Left forelimb (tissue), 1 donor: ENCODE results near the gene HNMT.
"Not testable (repeated sequence)": the region's sequence is repeated elsewhere in the genome, so short reads cannot be mapped to it uniquely, and the experiment has no call there.

Experiments
- DNase-seq: peaks from one replicate; pipeline ENCODE4 v3.0.0-alpha.2; 2018; ENCODE audit warnings: low spot score

Gene HNMT

DNA sequence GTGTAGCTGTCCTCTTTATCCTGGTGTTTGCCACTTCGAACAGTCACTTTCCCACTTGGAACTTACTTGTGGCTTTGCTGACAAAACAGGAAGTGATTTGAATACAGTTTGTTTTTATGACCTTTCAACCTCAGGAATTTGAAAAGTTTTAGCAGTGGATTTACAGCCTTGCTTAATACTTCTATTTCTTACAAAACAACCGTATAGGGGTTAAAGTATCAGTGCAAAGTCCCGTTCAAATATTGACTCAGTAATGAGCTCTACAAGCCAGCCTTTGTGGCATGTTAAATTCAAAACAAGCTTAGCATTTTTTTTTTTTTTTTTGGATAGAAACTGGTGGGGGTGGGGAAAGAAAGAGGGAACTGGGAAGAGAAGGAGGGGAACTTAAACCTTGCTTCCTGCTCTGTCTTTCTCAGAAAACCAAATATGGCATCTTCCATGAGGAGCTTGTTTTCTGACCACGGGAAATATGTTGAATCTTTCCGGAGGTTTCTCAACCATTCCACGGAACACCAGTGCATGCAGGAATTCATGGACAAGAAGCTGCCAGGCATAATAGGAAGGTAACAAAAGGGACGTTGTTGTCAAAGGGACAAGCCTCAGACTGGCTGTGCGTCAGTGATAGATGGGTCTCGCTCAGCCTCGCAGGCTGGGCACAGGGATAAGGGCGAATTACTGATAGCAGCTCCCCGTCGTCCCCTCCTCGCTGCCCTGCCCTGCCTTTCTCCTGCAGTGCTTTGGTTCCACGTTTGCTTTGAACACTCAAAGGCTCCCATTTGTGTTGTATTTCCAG is at the start of gene HNMT:
HNMT (plus strand) TSS at position 408 of the 793 bp plus-strand sequence; CDS start at position 427, 19 bp downstream.
- DNase-seq, result no peak

- no peak for DNase-seq
These were observed 43.0 kb upstream of the HNMT start for GRCh38 chr2:137921105-137921880.

GRCh38 chr2:137922171-137922570 is 42.1 kb upstream of the HNMT start:
- not testable (repeated sequence) for DNase-seq

- no peak for DNase-seq
These were observed 40.3 kb upstream of the HNMT start for GRCh38 chr2:137924019-137924418.

- no peak for DNase-seq
These were observed 38.7 kb upstream of the HNMT start for GRCh38 chr2:137925599-137925998.

DNA sequence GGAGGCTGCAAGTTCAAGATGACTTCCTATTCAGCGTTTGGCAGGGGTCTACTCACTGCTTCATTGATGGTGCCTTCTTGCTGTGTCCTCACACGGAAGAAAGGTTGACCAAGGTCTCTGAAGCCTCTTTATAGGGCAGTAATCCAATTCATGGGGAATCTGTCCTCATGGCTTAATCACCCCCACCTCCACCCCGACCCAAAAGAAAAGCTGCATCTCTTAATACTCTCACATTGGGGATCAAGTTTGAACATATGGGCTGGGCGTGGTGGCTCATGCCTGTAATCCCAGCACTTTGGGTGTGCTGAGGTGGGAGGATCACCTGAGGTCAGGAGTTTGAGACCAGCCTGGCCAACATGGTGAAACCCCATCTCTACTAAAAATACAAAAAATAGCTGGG is 36.4 kb upstream of the HNMT start:
- DNase-seq, result no peak

DNA sequence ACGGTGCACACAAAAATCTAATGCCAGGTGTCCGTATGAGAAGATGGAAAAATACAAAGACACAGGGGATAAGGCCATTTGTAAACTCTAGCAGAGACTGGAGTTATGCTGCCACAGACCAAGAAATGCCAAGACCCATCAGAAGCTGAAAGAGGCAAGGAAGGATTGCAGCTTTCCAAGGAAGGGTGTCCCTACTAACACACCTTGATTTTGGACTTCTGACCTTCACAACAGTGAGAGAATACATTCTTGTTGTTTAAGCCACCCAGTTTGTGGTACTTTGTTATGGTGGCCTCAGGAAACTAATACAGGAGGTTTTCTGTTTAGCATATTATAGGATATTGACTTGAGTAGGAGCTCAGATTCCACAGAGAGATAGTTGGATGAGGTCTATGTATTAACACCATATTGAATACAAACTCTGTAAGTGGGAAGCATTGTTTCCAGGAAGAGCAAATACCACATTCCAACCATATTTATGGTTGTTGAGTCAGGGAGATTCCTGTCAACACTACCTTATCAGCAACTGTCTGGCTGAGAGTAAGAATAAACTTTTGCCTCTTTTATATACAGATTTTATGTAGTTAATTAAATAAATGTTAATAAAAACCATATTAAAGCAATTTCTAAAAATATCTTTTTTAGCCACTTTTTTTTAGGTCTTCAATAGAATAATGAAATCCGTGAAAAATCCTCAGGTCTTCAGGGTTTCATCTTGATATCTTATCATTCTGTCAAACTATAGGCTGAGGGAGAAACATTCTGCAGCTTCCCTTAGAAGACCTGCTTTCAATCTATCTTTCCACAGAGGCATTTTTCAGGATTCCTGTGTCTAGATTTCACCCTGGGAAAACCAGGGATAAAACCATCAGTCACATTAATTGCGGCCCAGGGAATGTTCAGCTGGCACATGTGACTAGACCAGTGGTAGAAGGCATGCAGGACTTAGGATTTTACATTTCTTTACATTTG is 35.4 kb upstream of the HNMT start:
- no peak for DNase-seq

GRCh38 chr2:137929519-137929916 is 34.8 kb upstream of the HNMT start:
- no peak for DNase-seq

DNA sequence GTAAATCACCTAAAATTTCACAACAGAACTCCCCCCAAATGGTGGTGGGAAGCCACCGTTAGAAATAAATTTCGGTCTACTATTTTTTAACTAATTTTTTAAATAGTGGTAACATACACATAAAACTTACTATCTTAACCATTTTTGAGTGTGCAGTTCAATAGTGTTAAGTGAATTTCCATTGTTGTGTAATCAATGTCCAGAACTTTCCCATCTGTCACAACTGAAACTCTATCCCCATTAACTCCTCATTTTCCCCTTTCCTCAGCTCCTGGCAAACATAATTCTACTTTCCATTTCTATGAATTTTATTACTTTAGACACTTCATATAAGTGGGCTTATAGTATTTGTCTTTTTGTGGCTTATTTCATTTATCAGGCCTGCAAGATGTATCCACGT is 34.1 kb upstream of the HNMT start:
- no peak for DNase-seq

GRCh38 chr2:137935591-137935990 is 28.7 kb upstream of the HNMT start:
- DNase-seq, result no peak

DNA sequence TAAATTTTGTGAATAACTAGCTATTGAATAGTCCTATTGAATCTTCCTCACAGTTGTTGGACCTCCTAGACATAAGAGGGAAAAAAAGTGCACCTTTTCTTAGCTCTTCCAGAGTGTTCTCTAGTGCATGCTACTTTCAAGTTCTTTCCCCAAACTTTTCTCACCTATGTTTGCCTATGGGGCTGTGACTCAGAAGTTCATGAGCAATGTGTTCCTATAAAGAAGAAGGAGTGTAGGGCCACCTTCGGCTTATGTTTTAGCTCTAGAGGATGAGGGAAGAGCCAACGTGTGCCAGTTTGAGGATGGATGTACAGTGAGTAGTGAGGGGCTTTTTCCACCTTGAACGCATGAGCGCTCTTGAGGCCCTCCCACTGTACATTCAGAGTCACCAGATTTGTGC is 27.0 kb upstream of the HNMT start:
- no peak for DNase-seq

GRCh38 chr2:137937778-137938177 is 26.5 kb upstream of the HNMT start:
- DNase-seq, result no peak

GRCh38 chr2:137938204-137938603 is 26.1 kb upstream of the HNMT start:
- no peak for DNase-seq

DNA sequence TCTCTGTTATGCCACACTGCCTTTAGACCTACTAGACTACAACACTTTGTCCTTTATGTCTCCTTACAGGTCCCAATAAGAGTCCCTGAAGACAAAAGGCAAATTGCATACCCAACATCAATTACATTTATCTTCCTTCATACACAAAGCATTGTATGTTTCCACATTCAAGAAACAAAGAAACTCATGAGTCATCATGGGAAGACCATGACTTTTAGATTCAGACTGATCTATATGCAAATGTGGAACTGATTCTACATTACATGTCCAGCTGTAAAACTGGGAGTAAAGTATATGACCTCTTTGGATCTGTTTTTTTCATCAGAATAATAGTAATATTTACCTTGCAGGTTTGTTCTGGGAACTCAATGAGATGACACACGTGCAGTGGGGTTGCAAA is 25.2 kb upstream of the HNMT start:
- DNase-seq, result no peak

DNA sequence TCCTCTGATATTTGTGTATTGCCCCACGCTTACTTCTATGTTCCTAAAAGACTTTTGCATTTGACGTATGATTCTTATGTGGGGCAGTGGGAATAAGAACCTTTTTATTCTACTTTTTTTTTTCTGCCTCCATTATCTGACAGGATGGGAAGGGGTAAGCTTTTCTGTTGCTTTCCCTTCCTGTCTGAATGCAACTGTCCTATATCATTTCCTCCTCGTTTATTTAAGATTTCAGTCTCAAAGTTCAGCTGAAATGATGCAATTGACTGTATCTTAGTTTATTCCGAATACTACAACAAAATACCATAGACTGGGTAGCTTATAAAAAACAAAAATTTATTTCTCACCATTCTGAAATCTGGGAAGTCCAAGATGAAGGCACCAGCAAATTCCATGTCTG is 24.1 kb upstream of the HNMT start:
- DNase-seq, result no peak

GRCh38 chr2:137942037-137942832 is 22.0 kb upstream of the HNMT start:
- DNase-seq, result no peak

- DNase-seq, result no peak
These were observed 21.2 kb upstream of the HNMT start for GRCh38 chr2:137942833-137943677.

DNA sequence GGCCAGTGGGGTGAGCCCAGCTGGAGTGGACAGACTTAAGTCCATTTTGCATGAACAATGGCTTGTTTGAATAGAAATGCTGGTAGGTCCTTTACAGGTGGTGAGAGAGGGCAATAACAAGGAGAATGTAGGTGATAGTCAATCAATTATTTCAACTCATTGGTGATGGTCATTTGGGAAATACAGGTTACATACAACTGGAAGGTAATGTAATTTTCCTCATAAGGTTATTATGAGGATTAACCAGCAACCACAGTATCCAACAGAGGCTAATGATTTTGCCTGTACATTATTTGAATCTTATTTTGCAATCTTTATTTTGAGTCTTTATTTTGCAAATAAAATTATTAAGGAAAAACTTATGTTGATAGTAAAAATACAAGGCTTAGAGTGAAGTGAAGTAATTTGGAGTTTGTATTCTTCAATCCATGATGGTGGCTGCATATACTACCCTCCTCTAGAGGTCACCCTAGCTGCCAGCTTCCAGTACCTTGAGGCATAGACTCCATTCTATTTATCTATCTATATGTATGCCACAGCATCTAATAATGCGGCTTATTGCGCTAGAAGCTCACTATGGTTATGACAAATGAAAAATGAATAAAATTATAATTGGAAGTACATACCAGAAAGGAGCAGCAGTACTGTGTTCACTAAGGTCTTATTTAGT is 20.5 kb upstream of the HNMT start:
- DNase-seq, result no peak

DNA sequence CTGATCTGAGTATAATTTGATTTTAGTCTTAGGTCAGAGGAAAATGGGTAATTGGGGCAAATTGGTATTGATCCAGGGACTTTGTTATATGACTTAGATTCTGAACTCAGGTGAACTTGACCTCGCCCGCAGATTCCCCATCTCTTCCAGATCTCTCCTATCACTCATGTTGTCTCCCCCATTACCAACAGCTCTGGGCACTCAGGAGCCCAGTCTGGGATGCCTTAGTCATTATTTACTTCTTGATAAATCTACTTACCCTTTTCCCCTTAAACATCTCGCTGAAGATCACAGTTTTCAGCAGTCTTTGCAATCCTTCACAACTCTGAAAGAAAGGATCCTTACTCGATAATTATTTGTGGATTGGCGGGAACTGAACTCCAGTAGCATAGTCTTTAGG is 19.6 kb upstream of the HNMT start:
- no peak for DNase-seq

DNA sequence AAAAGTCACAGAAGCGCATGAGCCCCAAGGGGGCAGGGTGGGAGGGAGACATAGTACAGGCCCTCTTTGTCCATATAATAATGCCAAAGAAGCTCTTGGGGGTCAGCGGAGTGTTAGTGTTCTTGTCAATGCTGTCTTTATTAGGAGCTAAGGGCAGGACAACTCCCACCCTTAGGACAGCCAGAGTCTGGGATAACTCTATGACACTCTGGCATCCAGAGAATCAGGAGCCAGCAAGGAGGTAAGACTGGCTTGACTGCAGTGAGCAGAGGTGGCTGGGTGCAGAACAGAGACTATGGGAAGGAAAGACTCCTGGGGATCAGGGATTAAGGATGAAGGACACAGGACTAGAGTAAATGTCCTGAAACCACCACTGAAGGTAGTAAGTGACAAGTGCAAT is 19.0 kb upstream of the HNMT start:
- no peak for DNase-seq
